Prostate gland (tissue), 2 donors: ENCODE data around the gene FBLN5. TPM values are rescaled to one million over a fixed set of nuclear protein-coding genes. Genes with fewer than 3 reads are reported as not detected.

Source experiments
- DNase-seq: peaks from one replicate; pipeline ENCODE4 v3.0.0-alpha.2; 2019; ENCODE audit warnings: low spot score
- H3K27ac ChIP-seq, 2 donors: fragments of 200-600 bp; sonication (generic); 2 replicates each; pipeline ENCODE4 v1.5.1; 2017 to 2019
- H3K27me3 ChIP-seq: fragments of 200-600 bp; sonication (generic); replicated peaks from 2 replicates; pipeline ENCODE4 v1.5.1; 2019; ENCODE audit not compliant: insufficient read depth
- H3K36me3 ChIP-seq, 2 donors: fragments of 200-600 bp; sonication (generic); 1 replicate in 1 of 2; 2 replicates in 1 of 2; pipeline versions ENCODE4 v1.5.1 to v1.8.1; 2017 to 2019
- H3K4me1 ChIP-seq: fragments of 200-600 bp; sonication (generic); replicated peaks from 2 replicates; pipeline ENCODE4 v1.5.1; 2019
- H3K4me3 ChIP-seq, 2 donors: fragments of 200-600 bp; sonication (generic); 2 replicates each; pipeline ENCODE4 v1.5.1; 2017 to 2019
- H3K9me3 ChIP-seq: fragments of 200-600 bp; sonication (generic); 2 replicates; pipeline ENCODE4 v1.5.1; 2017
- POLR2A ChIP-seq: fragments of 450-650 bp; IDR thresholded peaks from one replicate; pipeline ENCODE4 v1.6.1; 2016; ENCODE audit warnings: antibody characterized with exemption, mild to moderate bottlenecking
- POLR2AphosphoS5 ChIP-seq: sonication (generic); formaldehyde crosslinking; IDR thresholded peaks from one replicate; pipeline ENCODE4 v1.6.1; 2017; ENCODE audit warnings: antibody characterized with exemption
- WGBS: methylation state at CpG from one replicate; pipeline ENCODE4 v1.1.5; 2018; 5-methylcytosine and 5-hydroxymethylcytosine counted together
- intact Hi-C: fragments of 100-400 bp; cut with DNase I; formaldehyde crosslinking; loops from one replicate; pipeline ENCODE4 v1.14.2; 2022
- total RNA-seq, 2 donors: library from RNA; depleted of rRNA; stranded (reverse); fragments of >200 nt; gene quantifications; one replicate each; pipeline ENCODE4 v1.1.0, GENCODE V29; 2016
- TF ChIP-seq, protein P1 (sequence below), 4 experiments: fragments of 200-600 bp in 2 of 4; fragments of 450-650 bp in 2 of 4; sonication (generic) in 2 of 4; IDR thresholded peaks; 1 replicate in 3 of 4; 2 replicates in 1 of 4; pipeline ENCODE4 v1.5.1; 2016 to 2019; ENCODE audit warnings: antibody characterized with exemption in 4 of 4, mild to moderate bottlenecking in 2 of 4, moderate library complexity in 2 of 4

FBLN5 gene
- total RNA-seq, 2 donors from 2014 or later: 12.5 to 125 TPM

- no peaks in the 10 kb centered on the region for H3K36me3 ChIP-seq
- TF ChIP-seq POLR2A (no peak), POLR2AphosphoS5 (no peak)
- TF ChIP-seq, protein P1, sequence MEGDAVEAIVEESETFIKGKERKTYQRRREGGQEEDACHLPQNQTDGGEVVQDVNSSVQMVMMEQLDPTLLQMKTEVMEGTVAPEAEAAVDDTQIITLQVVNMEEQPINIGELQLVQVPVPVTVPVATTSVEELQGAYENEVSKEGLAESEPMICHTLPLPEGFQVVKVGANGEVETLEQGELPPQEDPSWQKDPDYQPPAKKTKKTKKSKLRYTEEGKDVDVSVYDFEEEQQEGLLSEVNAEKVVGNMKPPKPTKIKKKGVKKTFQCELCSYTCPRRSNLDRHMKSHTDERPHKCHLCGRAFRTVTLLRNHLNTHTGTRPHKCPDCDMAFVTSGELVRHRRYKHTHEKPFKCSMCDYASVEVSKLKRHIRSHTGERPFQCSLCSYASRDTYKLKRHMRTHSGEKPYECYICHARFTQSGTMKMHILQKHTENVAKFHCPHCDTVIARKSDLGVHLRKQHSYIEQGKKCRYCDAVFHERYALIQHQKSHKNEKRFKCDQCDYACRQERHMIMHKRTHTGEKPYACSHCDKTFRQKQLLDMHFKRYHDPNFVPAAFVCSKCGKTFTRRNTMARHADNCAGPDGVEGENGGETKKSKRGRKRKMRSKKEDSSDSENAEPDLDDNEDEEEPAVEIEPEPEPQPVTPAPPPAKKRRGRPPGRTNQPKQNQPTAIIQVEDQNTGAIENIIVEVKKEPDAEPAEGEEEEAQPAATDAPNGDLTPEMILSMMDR (IDR thresholded peaks at IDR 0.05): no peak
- no peaks in the 10 kb centered on the region for H3K27me3 ChIP-seq
- no peak for DNase-seq
- H3K9me3 ChIP-seq: no peaks in the 10 kb centered on the region
- intact Hi-C loops: no loop called here
- no peak overlapping the region for H3K27ac ChIP-seq
- H3K4me3 ChIP-seq: no peak overlapping the region
- H3K4me1 ChIP-seq: no peaks in the 10 kb centered on the region
- WGBS: 57% methylated on average over 1 of the region's 1 CpG
Measured at GRCh38 chr14:91942128-91942527, 5.4 kb downstream of the FBLN5 start.

DNA sequence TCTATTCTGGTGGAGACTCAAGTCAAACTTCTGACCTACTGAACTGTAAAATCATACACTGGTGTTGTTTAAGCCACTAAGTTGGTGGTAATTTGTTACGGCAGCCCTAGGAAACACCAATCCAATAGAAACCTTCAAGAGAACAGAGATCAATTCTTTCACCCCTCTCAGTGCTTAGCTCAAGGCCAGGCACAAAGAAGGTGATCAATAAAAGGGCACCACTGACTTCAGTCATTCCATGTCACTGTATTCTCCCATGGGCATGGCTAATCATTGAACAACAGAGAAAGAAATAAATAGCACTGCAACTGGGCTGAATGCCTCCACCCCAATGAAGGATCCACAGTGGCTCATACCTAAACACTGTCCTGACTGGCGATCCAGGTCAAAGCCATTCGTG lies 7.3 kb downstream of the FBLN5 start:
- 80% methylated on average over 3 of the region's 3 CpGs for WGBS
- Histone ChIP-seq H3K27ac (no peak overlapping the region), H3K4me1 (no peaks in the 10 kb centered on the region), H3K9me3 (no peaks in the 10 kb centered on the region), H3K27me3 (no peaks in the 10 kb centered on the region), H3K36me3 (no peaks in the 10 kb centered on the region), H3K4me3 (no peak overlapping the region)
- no peak for DNase-seq
- TF ChIP-seq POLR2AphosphoS5: no peak
- TF ChIP-seq, protein P1 (IDR thresholded peaks at IDR 0.05): no peak
- TF ChIP-seq POLR2A: no peak
- intact Hi-C loops: no loop called here

DNA sequence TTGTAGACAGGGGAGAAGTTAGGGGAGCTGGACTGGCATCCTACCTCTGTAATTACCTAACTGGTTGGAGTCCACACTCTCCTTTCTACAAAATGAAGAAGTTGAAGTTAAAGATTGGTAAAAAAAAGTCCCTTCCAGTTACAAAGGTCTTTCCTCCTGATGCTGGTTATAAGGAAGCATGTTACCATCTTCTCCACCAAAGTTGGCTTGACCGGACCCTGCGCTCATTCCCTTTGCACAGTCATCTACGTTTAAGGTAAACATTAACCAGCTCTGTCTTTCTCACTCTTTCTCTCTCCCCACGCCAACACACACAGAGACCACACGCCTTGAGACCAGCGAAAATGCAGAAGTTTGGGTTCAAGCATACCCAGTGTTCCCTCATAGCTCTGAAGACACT lies 11.9 kb downstream of the FBLN5 start:
- H3K27ac ChIP-seq: no peak overlapping the region

DNA sequence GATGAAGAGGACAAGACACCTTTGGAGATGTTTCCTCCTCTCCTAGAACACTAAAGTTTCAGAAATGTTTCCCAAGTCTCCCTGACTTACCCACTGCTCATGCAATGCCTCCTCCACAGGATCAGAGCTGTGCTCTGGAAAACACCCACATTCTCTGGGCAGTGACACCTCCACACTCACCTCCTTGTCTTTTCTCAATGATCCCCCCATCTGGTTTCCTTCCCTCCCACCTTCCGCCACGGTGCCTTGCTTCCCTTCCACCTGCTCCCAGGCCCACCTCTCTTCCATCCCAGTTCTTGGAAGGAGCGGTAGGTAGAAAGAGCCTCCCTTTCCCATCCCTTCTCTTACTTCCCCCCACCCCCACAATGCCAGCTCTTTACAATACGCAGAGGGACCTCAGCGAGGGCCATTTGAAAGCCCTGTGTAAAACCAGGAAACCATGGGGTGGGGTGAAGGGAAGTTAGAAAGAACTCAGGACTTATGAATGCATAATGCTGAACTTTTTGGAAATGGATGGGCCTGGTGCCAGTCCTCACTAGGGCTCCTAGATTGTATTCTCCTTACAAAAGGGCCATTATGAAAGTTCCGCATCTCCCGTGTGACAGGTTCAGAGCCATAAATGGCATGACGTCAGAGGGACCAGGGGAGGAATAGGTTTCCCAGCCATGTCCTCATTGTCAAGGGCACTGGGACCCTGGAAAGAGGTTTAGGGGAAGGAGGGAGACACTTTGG lies 12.8 kb downstream of the FBLN5 start:
- no peak overlapping the region for H3K27ac ChIP-seq
- WGBS: 72% methylated on average over 8 of the region's 8 CpGs
- DNase-seq: no peak
- no peaks in the 10 kb centered on the region for H3K4me1 ChIP-seq
- intact Hi-C loops: no loop called here
- no peaks in the 10 kb centered on the region for H3K27me3 ChIP-seq
- TF ChIP-seq POLR2A (no peak), POLR2AphosphoS5 (no peak)
- TF ChIP-seq, protein P1 (IDR thresholded peaks at IDR 0.05): no peak
- no peaks in the 10 kb centered on the region for H3K36me3 ChIP-seq
- H3K9me3 ChIP-seq: no peaks in the 10 kb centered on the region
- no peak overlapping the region for H3K4me3 ChIP-seq

More for the DNA sequence above, 11.9 kb downstream of the FBLN5 start:
- Histone ChIP-seq H3K9me3 (no peaks in the 10 kb centered on the region), H3K27me3 (no peaks in the 10 kb centered on the region), H3K4me1 (no peaks in the 10 kb centered on the region), H3K36me3 (no peaks in the 10 kb centered on the region), H3K4me3 (no peak overlapping the region)
- DNase-seq: no peak
- TF ChIP-seq, protein P1 (IDR thresholded peaks at IDR 0.05): no peak
- TF ChIP-seq POLR2A (no peak), POLR2AphosphoS5 (no peak)
- 79% methylated on average over 6 of the region's 6 CpGs for WGBS
- intact Hi-C loops: no loop called here

- H3K9me3 ChIP-seq: no peaks in the 10 kb centered on the region
- 94% methylated on average over 11 of the region's 11 CpGs for WGBS
- intact Hi-C loops: no loop called here
- no peaks in the 10 kb centered on the region for H3K4me1 ChIP-seq
- H3K27ac ChIP-seq: no peak overlapping the region
- H3K27me3 ChIP-seq: no peaks in the 10 kb centered on the region
- H3K4me3 ChIP-seq: no peak overlapping the region
- TF ChIP-seq POLR2AphosphoS5 (no peak), POLR2A (no peak)
- TF ChIP-seq, protein P1 (IDR thresholded peaks at IDR 0.05): no peak
- no peaks in the 10 kb centered on the region for H3K36me3 ChIP-seq
- DNase-seq: no peak
Measured at GRCh38 chr14:91931478-91932088, 15.9 kb downstream of the FBLN5 start.
